Measurements from ENCODE around the gene FASTKD1.

DNA sequence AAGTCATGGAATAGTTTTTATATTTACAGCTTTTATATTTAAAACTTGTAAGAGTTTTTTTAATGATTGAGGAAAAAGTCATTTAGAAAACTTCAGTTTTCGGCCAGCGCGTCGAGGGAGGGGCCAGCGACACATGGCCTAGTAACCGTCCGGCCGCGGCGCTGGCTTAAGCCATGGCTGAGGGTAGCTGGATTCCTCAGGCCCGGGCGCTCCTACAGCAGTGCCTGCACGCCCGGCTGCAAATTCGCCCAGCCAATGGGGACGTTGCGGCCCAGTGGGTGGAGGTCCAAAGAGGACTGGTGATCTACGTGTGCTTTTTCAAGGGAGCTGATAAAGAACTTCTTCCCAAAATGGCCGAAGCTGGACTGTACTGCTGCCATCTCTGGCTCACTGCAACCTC is 69.0 kb downstream of the FASTKD1 start:
- TF ChIP-seq YY1 (IDR thresholded peaks at IDR 0.05; ENCODE audit: insufficient read depth, insufficient read length): no peak
- TF ChIP-seq ZNF274 (IDR thresholded peaks at IDR 0.05; ENCODE audit: low read depth, low read length): no peak
- no peak for TF ChIP-seq SUZ12 (IDR thresholded peaks at IDR 0.05; ENCODE audit: extremely low read depth, insufficient read depth, insufficient read length)
